VCaP (cell line): ENCODE results near the gene PTPRT.

Source experiments
- H3K27ac ChIP-seq: fragments of 450-650 bp; 2 replicates; pipeline ENCODE4 v1.5.1; 2017
- TF ChIP-seq, protein P1 (sequence below): fragments of 450-650 bp; conservative IDR thresholded peaks from 2 replicates; pipeline ENCODE4 v1.5.1; 2017; ENCODE audit warnings: mild to moderate bottlenecking, moderate library complexity

The PTPRT gene

DNA sequence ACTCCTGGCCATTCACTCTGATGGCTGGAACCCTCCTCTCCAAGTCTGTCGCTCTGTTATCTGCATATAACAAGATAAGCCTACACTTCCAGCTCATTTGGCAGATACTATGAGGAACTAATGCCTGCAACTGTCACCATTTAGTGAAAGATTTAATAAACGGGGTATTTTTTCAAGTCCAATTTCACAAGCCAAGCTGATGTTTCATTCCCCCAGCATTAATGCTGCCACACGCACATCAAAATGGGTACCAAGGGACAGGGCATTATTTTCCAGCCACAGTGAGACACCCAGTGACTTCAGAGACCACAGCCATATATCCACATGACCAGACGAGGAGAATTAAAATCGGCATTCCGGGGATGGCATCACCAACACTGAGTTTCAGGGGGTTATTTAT, 175.5 kb downstream of the PTPRT start:
- H3K27ac ChIP-seq: no peak overlapping the region
- TF ChIP-seq, protein P1, sequence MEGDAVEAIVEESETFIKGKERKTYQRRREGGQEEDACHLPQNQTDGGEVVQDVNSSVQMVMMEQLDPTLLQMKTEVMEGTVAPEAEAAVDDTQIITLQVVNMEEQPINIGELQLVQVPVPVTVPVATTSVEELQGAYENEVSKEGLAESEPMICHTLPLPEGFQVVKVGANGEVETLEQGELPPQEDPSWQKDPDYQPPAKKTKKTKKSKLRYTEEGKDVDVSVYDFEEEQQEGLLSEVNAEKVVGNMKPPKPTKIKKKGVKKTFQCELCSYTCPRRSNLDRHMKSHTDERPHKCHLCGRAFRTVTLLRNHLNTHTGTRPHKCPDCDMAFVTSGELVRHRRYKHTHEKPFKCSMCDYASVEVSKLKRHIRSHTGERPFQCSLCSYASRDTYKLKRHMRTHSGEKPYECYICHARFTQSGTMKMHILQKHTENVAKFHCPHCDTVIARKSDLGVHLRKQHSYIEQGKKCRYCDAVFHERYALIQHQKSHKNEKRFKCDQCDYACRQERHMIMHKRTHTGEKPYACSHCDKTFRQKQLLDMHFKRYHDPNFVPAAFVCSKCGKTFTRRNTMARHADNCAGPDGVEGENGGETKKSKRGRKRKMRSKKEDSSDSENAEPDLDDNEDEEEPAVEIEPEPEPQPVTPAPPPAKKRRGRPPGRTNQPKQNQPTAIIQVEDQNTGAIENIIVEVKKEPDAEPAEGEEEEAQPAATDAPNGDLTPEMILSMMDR: no peak

DNA sequence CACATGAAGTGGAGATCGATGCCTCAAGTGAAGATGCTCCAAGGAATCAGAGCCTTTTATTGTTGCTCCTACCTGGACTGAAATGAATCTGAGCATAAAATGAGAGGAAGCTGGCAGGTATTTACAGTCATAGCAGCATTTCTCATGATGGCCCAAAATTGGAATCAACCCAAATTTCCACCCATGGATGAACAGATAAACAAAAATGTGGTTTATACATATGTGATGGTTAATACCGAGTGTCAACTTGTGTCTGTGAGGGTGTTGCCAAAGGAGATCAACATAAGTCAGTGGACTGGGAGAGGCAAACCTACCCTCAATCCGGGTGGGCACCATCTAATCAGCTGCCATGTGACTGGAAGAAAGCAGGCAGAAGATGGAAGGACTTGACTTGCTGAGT, 178.2 kb downstream of the PTPRT start:
- TF ChIP-seq, protein P1: no peak
- no peak overlapping the region for H3K27ac ChIP-seq

DNA sequence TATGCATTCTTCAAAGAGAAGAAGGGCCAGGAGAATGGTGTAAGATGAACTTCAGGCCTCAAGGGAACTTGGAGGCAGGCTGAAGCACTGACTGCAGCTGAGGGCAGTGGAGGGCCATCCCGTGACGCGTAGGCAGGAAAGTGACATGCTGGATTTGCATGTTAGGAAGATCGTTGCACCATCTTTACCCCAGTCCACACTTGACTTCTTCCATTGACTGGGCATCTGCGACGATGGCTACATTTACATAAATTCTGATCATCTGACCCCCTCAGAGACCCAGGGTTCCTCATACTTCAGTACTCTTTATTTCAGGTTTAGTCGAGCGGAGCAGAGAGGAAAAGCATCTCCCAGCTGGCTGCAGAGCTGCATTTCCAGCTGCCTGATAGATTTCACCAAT, 180.2 kb downstream of the PTPRT start:
- TF ChIP-seq, protein P1: no peak
- H3K27ac ChIP-seq: no peak overlapping the region

DNA sequence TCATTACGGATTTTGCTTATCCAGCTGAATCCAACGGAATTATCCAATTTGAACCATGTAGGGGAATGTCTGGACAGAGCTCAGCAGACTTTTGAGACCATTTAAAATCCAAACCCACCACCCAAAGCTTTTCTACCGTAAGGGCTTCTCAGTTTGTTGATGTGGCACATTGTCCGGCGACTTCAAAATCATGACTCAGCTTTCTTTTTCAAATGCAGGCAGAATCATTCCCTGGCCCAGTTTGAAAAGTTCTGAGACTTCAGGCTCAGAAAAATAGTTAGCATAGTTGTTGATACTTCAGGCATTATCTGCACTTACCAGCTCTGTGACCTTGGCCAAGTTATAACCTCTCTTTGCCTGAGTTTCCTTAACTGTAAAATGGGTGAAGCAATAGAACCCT, 182.2 kb downstream of the PTPRT start:
- TF ChIP-seq, protein P1: no peak
- no peak overlapping the region for H3K27ac ChIP-seq

DNA sequence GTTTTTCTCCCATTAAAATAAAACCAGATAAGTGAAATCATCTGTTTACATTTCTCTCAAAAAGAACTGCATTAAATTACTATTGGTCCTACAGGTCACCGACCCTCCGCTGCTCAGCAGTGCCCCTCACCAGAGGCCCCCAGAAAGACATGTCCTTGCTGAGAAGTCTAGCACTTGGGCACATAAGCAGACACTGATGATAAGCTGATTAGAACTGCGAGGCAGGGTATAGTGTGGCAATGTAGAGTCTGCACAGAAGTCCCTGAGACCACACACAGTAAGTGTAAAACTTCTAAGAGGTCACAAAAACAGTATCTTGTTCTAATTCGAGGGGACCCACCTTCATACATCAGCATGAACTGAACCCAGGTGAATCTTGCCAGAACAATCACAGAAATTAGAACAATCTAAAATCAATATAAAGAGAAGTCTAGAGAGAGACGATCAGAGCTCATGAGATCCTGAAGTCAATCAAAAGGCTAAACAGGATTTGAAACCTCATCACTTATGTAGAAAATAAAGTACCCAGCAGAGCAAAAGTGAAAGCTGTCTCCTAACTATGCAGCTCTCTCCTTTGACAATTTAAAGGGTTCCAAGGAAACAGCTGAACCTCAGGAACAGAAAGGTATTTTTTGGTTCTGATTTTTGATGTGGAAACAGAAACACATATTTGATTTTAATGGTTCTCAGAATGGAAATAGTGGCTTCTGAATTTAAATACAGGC, 182.9 kb downstream of the PTPRT start:
- TF ChIP-seq, protein P1: no peak
- no peak overlapping the region for H3K27ac ChIP-seq

DNA sequence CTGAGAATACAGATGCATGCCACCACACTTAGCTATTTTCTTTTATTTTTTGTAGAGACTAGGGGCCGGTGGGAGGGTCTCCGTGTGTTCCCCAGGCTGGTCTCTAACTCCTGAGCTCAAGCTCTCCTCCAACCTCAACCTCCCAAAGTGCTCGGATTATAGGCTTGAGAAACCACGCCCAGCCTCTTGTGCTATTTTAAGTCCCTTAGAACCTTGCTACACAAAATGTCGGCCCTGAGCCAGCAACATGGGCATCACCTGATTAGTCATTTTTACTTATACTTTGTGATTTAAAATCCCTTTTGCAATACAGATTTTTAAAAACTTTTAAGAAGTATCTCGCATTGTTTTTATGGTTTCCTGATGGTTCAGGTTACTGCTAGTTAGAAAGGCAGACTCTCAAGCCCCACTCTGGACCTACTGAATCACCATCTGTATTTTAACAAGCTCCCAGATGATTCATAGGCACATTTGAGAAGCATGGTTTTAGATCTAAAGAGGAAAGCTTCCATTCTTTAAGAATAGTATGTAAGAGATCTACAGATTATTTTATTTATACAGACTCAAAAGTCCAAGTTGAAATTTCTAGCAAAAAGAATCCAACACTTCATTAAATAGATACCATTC, 186.3 kb downstream of the PTPRT start:
- TF ChIP-seq, protein P1: no peak
- H3K27ac ChIP-seq: no peak overlapping the region

DNA sequence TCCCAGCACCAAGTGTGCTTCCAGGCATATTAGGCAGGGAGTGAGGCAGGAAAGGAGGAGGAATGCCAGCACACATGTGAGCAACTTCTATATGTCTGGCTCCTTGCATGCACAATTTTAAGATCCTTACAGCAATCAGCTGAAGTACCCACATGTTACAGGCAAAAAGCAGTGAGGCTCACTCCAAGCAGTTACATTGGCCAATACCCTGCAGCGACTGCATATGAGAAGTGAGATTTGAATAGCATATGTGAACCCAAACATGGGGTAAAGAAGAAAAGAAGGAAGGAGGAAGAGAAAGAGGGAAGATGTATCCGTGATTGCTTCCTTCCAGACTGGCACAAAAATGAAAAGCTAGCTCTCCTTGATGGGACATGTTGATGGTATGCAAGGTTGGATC, 193.6 kb downstream of the PTPRT start:
- TF ChIP-seq, protein P1: no peak
- no peak overlapping the region for H3K27ac ChIP-seq
